HepG2 (cell line): ENCODE data around the gene PEX5L. TPM values are rescaled to one million over a fixed set of nuclear protein-coding genes. Genes with fewer than 3 reads are reported as not detected.

Experiments used
- ATAC-seq: fragments of 200-7000 bp; cut with Tn5 transposase; 3 replicates; pipeline ENCODE4 v1.9.1; 2020; ENCODE audit warnings: mild to moderate bottlenecking, moderate library complexity
- BruUV-seq: library from RNA; stranded (reverse); fragments of 400-500 nt; replicated peaks from 2 replicates; lab custom pipeline; 2021; lab: Mats Ljungman, UMichigan
- CTCF ChIA-PET: fragments of 300-600 bp; formaldehyde crosslinking; extraction: SDS; loops from one replicate; lab custom pipeline; 2021; ENCODE audit warnings: low total read pairs, inconsistent platforms, low intra/inter-chr PET ratio; lab: Yijun Ruan, JAX
- POLR2A ChIA-PET: fragments of 350-600 bp; sonication (Branson Sonifier 250); formaldehyde crosslinking; loops from one replicate; lab custom pipeline; 2020; ENCODE audit warnings: antibody characterized with exemption, inconsistent platforms; lab: Yijun Ruan, JAX
- DNase-seq: peaks from one replicate; pipeline ENCODE4 v3.0.0-alpha.2; 2015; ENCODE audit warnings: low spot score
- FAIRE-seq: peaks from 3 replicates; lab custom pipeline; 2011; peaks lifted over from hg19 to GRCh38; lab: Jason Lieb, UNC
- H2AFZ ChIP-seq: one replicate; pipeline ENCODE4 v1.6.1; 2011; ENCODE audit warnings: low read length, inconsistent platforms
- H3K27ac ChIP-seq: fragments of 300-600 bp; 3 replicates; pipeline ENCODE4 v1.8.0; 2011; ENCODE audit warnings: mixed run types, mild to moderate bottlenecking, mixed read lengths, low read length, inconsistent platforms; ENCODE audit not compliant: insufficient read depth; ENCODE audit errors: extremely low read length
- H3K27me3 ChIP-seq, 2 experiments: fragments of 200-600 bp in 1 of 2; 2 replicates in 1 of 2; 3 replicates in 1 of 2; pipeline versions ENCODE4 v1.6.0 to v1.8.0; 2011; ENCODE audit warnings: low read length in 2 of 2, mild to moderate bottlenecking in 2 of 2, moderate library complexity in 2 of 2, inconsistent platforms in 1 of 2; ENCODE audit not compliant: insufficient read depth in 2 of 2, control insufficient read depth in 1 of 2
- H3K36me3 ChIP-seq, 2 experiments: fragments of 200-600 bp in 1 of 2; replicated peaks in 1 of 2; 2 replicates in 1 of 2; 3 replicates in 1 of 2; pipeline versions ENCODE4 v1.5.1 to v1.8.0; 2011; ENCODE audit warnings: low read length in 2 of 2, inconsistent platforms in 1 of 2; ENCODE audit not compliant: insufficient read depth in 2 of 2, control insufficient read depth in 1 of 2
- H3K4me1 ChIP-seq: 2 replicates; pipeline ENCODE4 v1.5.1; 2012; ENCODE audit warnings: low read length, inconsistent platforms; ENCODE audit not compliant: insufficient read depth
- H3K4me2 ChIP-seq: 2 replicates; pipeline ENCODE4 v1.6.0; 2011; ENCODE audit warnings: low read depth, low read length, inconsistent platforms
- H3K4me3 ChIP-seq, 3 experiments: fragments of 200-600 bp in 1 of 3; sonication (generic), shearing (Covaris generic) in 1 of 3; replicated peaks in 1 of 3; 2 replicates each; pipeline ENCODE4 v1.5.1; 2011 to 2016; ENCODE audit warnings: low read length in 3 of 3, inconsistent platforms in 2 of 3, low read depth in 2 of 3, mild to moderate bottlenecking in 2 of 3, control low read depth in 1 of 3, mixed read lengths in 1 of 3; ENCODE audit not compliant: insufficient read depth in 1 of 3
- H3K79me2 ChIP-seq: one replicate; pipeline ENCODE4 v1.6.1; 2011; ENCODE audit warnings: low read length, inconsistent platforms; ENCODE audit not compliant: insufficient read depth
- H3K9ac ChIP-seq: 2 replicates; pipeline ENCODE4 v1.6.0; 2011; ENCODE audit warnings: mild to moderate bottlenecking, low read depth, low read length, inconsistent platforms; ENCODE audit not compliant: insufficient read depth
- H3K9me3 ChIP-seq: 2 replicates; pipeline ENCODE4 v1.5.1; 2012; ENCODE audit warnings: mild to moderate bottlenecking, low read length
- H4K20me1 ChIP-seq: 2 replicates; pipeline ENCODE4 v1.6.0; 2011; ENCODE audit warnings: inconsistent platforms, mild to moderate bottlenecking, low read length, moderate library complexity; ENCODE audit not compliant: insufficient read depth
- NKX3-1 ChIP-seq: sonication (generic); formaldehyde crosslinking; IDR thresholded peaks from 2 replicates; pipeline ENCODE4 v1.5.0; 2020; ENCODE audit warnings: missing genetic modification reagents
- RAD51 ChIP-seq: fragments of 450-650 bp; IDR thresholded peaks from 2 replicates; pipeline ENCODE4 v1.6.1; 2016; ENCODE audit warnings: borderline replicate concordance
- ZNF138 ChIP-seq: sonication (generic); formaldehyde crosslinking; IDR thresholded peaks from 2 replicates; pipeline ENCODE4 v1.5.0; 2020; ENCODE audit warnings: mild to moderate bottlenecking, low read depth, missing genetic modification reagents
- ZNF782 ChIP-seq: sonication (generic); formaldehyde crosslinking; IDR thresholded peaks from 2 replicates; pipeline ENCODE4 v1.4.0; 2020; ENCODE audit warnings: missing genetic modification reagents, mild to moderate bottlenecking, borderline replicate concordance
- WGBS: methylation state at CpG from one replicate; pipeline ENCODE4 v1.1.6; 2017; ENCODE audit warnings: low lambda C conversion rate; 5-methylcytosine and 5-hydroxymethylcytosine counted together
- in situ Hi-C: cut with HindIII; loops from 2 replicates; pipeline ENCODE4 v1.10.0; 2017; ENCODE audit warnings: low pct_unique_long_range_greater_than_20kb; ENCODE audit not compliant: extremely low pct_ligation_motif_present
- intact Hi-C: fragments of 100-400 bp; cut with micrococcal nuclease; formaldehyde crosslinking; loops from one replicate; pipeline ENCODE4 v1.10.0; 2022; ENCODE audit not compliant: unreplicated experiment
- polyA plus RNA-seq, 8 experiments: library from polyadenylated mRNA; depleted of rRNA in 3 of 8; stranded (reverse) in 7 of 8; unstranded in 1 of 8; fragments of >200 nt; fragmentation: Illumina TruSeq in 4 of 8; extraction: Trizol in 4 of 8; gene quantifications; 2 replicates each; pipeline versions ENCODE4 v1.2.1 to v1.2.3, GENCODE V29; 2011 to 2016; ENCODE audit warnings: low read depth in 4 of 8, missing spikeins in 1 of 8, mixed read lengths in 1 of 8; ENCODE audit not compliant: insufficient read depth in 1 of 8
- total RNA-seq, 5 experiments: library from RNA; depleted of rRNA; stranded (reverse); fragments of >200 nt; fragmentation: Illumina TruSeq; extraction: Trizol; gene quantifications; 2 replicates each; pipeline ENCODE4 v1.2.3, GENCODE V29; 2016; ENCODE audit warnings: low read depth in 1 of 5
- TF ChIP-seq, protein P1 (sequence below): sonication (generic); formaldehyde crosslinking; IDR thresholded peaks from 2 replicates; pipeline ENCODE4 v1.4.0; 2020; ENCODE audit warnings: low read depth, missing genetic modification reagents
- TF ChIP-seq, protein P2 (sequence below): IDR thresholded peaks from 2 replicates; pipeline ENCODE4 v1.6.1; 2016; ENCODE audit warnings: missing compliant biosample characterization, missing genetic modification reagents, borderline replicate concordance

PEX5L gene
- total and polyA plus RNA-seq, 2 of the 13 experiments (the other 11 are each of a cell fraction or from before 2014, with no cell fraction given) = not detected

DNA sequence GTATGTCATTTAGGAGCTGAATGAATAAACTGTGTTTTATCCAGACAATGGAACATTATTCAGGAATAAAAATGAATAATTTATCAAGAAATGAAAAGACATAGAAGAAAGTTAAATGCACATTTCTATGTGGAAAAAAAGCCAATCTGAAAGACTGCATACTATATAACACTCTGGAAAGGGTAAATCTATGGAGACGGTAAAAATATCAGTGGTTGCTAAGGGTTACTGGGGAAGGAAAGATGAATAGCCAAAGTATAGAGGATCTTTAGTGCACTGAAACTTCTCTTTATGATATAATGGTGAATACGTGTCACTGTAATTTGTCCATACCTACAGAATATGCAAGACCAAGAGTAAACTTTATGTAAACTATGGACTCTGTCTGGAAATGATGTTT is 46.0 kb upstream of the PEX5L start:
- H2AFZ ChIP-seq = no peak overlapping the region
- WGBS = 4% methylated on average over 2 of the region's 2 CpGs
- intact Hi-C loops (loop anchor here (10.0 kb wide), 1 partner anchor 158 kb away; no protein-coding TSS in a partner anchor), in situ Hi-C loops (no loop called here)
- BruUV-seq = no TSS peak
- no peak overlapping the region for H3K27ac ChIP-seq
- no peaks in the 10 kb centered on the region for H3K27me3 ChIP-seq
- no peak overlapping the region for H3K4me3 ChIP-seq
- TF ChIP-seq, protein P1, sequence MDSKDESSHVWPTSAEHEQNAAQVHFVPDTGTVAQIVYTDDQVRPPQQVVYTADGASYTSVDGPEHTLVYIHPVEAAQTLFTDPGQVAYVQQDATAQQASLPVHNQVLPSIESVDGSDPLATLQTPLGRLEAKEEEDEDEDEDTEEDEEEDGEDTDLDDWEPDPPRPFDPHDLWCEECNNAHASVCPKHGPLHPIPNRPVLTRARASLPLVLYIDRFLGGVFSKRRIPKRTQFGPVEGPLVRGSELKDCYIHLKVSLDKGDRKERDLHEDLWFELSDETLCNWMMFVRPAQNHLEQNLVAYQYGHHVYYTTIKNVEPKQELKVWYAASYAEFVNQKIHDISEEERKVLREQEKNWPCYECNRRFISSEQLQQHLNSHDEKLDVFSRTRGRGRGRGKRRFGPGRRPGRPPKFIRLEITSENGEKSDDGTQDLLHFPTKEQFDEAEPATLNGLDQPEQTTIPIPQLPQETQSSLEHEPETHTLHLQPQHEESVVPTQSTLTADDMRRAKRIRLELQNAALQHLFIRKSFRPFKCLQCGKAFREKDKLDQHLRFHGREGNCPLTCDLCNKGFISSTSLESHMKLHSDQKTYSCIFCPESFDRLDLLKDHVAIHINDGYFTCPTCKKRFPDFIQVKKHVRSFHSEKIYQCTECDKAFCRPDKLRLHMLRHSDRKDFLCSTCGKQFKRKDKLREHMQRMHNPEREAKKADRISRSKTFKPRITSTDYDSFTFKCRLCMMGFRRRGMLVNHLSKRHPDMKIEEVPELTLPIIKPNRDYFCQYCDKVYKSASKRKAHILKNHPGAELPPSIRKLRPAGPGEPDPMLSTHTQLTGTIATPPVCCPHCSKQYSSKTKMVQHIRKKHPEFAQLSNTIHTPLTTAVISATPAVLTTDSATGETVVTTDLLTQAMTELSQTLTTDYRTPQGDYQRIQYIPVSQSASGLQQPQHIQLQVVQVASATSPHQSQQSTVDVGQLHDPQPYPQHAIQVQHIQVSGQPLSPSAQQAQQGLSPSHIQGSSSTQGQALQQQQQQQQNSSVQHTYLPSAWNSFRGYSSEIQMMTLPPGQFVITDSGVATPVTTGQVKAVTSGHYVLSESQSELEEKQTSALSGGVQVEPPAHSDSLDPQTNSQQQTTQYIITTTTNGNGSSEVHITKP (CRISPR knock-in tag) = no peak
- TF ChIP-seq ZNF138 (CRISPR knock-in tag) (no peak), ZNF782 (CRISPR knock-in tag) (no peak), RAD51 (no peak), NKX3-1 (CRISPR knock-in tag) (no peak)
- TF ChIP-seq, protein P2, sequence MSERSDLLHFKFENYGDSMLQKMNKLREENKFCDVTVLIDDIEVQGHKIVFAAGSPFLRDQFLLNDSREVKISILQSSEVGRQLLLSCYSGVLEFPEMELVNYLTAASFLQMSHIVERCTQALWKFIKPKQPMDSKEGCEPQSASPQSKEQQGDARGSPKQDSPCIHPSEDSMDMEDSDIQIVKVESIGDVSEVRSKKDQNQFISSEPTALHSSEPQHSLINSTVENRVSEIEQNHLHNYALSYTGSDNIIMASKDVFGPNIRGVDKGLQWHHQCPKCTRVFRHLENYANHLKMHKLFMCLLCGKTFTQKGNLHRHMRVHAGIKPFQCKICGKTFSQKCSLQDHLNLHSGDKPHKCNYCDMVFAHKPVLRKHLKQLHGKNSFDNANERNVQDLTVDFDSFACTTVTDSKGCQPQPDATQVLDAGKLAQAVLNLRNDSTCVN (CRISPR knock-in tag) = no peak
- no peaks in the 10 kb centered on the region for H3K4me1 ChIP-seq
- H3K9me3 ChIP-seq = no peaks in the 10 kb centered on the region
- DNase-seq = no peak
- H4K20me1 ChIP-seq = no peaks in the 10 kb centered on the region
- FAIRE-seq = no peak
- ATAC-seq = no peak
- POLR2A ChIA-PET = no interaction called here
- CTCF ChIA-PET = no interaction called here
- no peaks in the 10 kb centered on the region for H3K36me3 ChIP-seq
- H3K79me2 ChIP-seq = no peaks in the 10 kb centered on the region
- no peak overlapping the region for H3K9ac ChIP-seq
- no peak overlapping the region for H3K4me2 ChIP-seq
